Fibroblast of lung (primary cell): ENCODE results near the gene RAB5IF. TPM values are rescaled to one million over a fixed set of nuclear protein-coding genes. Genes with fewer than 3 reads are reported as not detected.
A peak's percentile ranks its signal among the peaks of the same experiment; 100 is the strongest.

Experiments
- DNase-seq, 2 donors: peaks; one replicate each; pipeline versions ENCODE4 v3.0.0 to v3.0.0-alpha.2; 2010; ENCODE audit warnings: low read depth in 2 of 2
- H2AFZ ChIP-seq: 2 replicates; pipeline ENCODE4 v1.5.1; 2012; ENCODE audit warnings: low read length, control low read depth, inconsistent platforms
- H3K27ac ChIP-seq: 2 replicates; pipeline ENCODE4 v1.5.1; 2011; ENCODE audit warnings: low read length, control low read depth; ENCODE audit not compliant: insufficient read depth
- H3K27me3 ChIP-seq: 2 replicates; pipeline ENCODE4 v1.5.1; 2011; ENCODE audit warnings: mild to moderate bottlenecking, low read length; ENCODE audit not compliant: control insufficient read depth, insufficient read depth
- H3K36me3 ChIP-seq: 2 replicates; pipeline ENCODE4 v1.5.1; 2011; ENCODE audit warnings: low read length; ENCODE audit not compliant: control insufficient read depth, insufficient read depth
- H3K4me1 ChIP-seq: 2 replicates; pipeline ENCODE4 v1.5.1; 2011; ENCODE audit warnings: low read length; ENCODE audit not compliant: control insufficient read depth, insufficient read depth; ENCODE audit errors: extremely low read depth
- H3K4me2 ChIP-seq: 2 replicates; pipeline ENCODE4 v1.5.1; 2011; ENCODE audit warnings: low read length, control low read depth; ENCODE audit not compliant: insufficient read depth; ENCODE audit errors: extremely low read depth
- H3K4me3 ChIP-seq, 4 experiments: fragments of 200-600 bp in 1 of 4; sonication (generic) in 1 of 4; replicated peaks in 1 of 4; 2 replicates each; pipeline ENCODE4 v1.5.1; 2011 to 2016; ENCODE audit warnings: low read length in 4 of 4, low read depth in 3 of 4, mild to moderate bottlenecking in 3 of 4, control low read depth in 2 of 4, inconsistent platforms in 1 of 4, mixed read lengths in 1 of 4; ENCODE audit not compliant: insufficient read depth in 1 of 4; ENCODE audit errors: control extremely low read depth in 1 of 4
- H3K79me2 ChIP-seq: 2 replicates; pipeline ENCODE4 v1.5.1; 2012; ENCODE audit warnings: mild to moderate bottlenecking, low read length, inconsistent platforms; ENCODE audit not compliant: control insufficient read depth, insufficient read depth
- H3K9ac ChIP-seq: 2 replicates; pipeline ENCODE4 v1.5.1; 2011; ENCODE audit warnings: mild to moderate bottlenecking, low read length, control low read depth; ENCODE audit not compliant: insufficient read depth
- H3K9me3 ChIP-seq: 2 replicates; pipeline ENCODE4 v1.5.1; 2012; ENCODE audit warnings: low read depth, low read length; ENCODE audit not compliant: control insufficient read depth, insufficient read depth
- H4K20me1 ChIP-seq: 2 replicates; pipeline ENCODE4 v1.5.1; 2011; ENCODE audit warnings: low read length; ENCODE audit not compliant: control insufficient read depth, insufficient read depth; ENCODE audit errors: extremely low read depth
- CTCF ChIP-seq, 2 donors: IDR thresholded peaks in 1 of 2; conservative IDR thresholded peaks in 1 of 2; 1 replicate in 1 of 2; 2 replicates in 1 of 2; pipeline ENCODE4 v1.5.1; 2011 to 2012; ENCODE audit warnings: low read length in 2 of 2, control low read depth in 1 of 2, inconsistent platforms in 1 of 2, low read depth in 1 of 2, mild to moderate bottlenecking in 1 of 2
- EZH2 ChIP-seq: IDR thresholded peaks from 2 replicates; pipeline ENCODE4 v1.5.1; 2012; ENCODE audit warnings: low read length, control low read depth, mild to moderate bottlenecking; ENCODE audit errors: missing control alignments
- polyA plus RNA-seq, 2 donors: library from polyadenylated mRNA; depleted of rRNA in 1 of 2; stranded (reverse) in 1 of 2; unstranded in 1 of 2; fragments of >200 nt; gene quantifications; 2 replicates each; pipeline ENCODE4 v1.2.1, GENCODE V29; 2011 to 2012; ENCODE audit warnings: missing spikeins in 1 of 2
- total RNA-seq: library from RNA; depleted of rRNA; stranded (reverse); fragments of >200 nt; gene quantifications from 2 replicates; pipeline ENCODE4 v1.2.1, GENCODE V29; 2014

Gene RAB5IF
- total and polyA plus RNA-seq, 2 donors (not counting 1 experiment from before 2014, with no cell fraction given) = 58.0 to 104 TPM

- TF ChIP-seq CTCF (conservative IDR thresholded peaks at IDR 0.05 in 1 of 2, IDR thresholded peaks at IDR 0.05 in 1 of 2; ENCODE audit: low read depth in 1 of 2, low read length in 2 of 2) (no peak), EZH2 (no peak)
- H3K4me2 ChIP-seq = no peak overlapping the region
- no peaks in the 10 kb centered on the region for H4K20me1 ChIP-seq
- no peak for DNase-seq
- H3K79me2 ChIP-seq = no peaks in the 10 kb centered on the region
- no peaks in the 10 kb centered on the region for H3K4me1 ChIP-seq
- no peak overlapping the region for H2AFZ ChIP-seq
- H3K9me3 ChIP-seq = no peaks in the 10 kb centered on the region
- H3K4me3 ChIP-seq = no peak overlapping the region
- H3K27me3 ChIP-seq = no peaks in the 10 kb centered on the region
- no peaks in the 10 kb centered on the region for H3K36me3 ChIP-seq
- no peak overlapping the region for H3K27ac ChIP-seq
- H3K9ac ChIP-seq = no peak overlapping the region
Measured at GRCh38 chr20:36624944-36625324, 19.4 kb downstream of the RAB5IF start.

GRCh38 chr20:36628076-36628475, 22.5 kb downstream of the RAB5IF start:
- TF ChIP-seq CTCF (conservative IDR thresholded peaks at IDR 0.05 in 1 of 2, IDR thresholded peaks at IDR 0.05 in 1 of 2; ENCODE audit: low read depth in 1 of 2, low read length in 2 of 2) = no peak
- Histone ChIP-seq H3K27ac (no peak overlapping the region), H3K4me2 (no peak overlapping the region), H2AFZ (no peak overlapping the region), H3K4me1 (no peaks in the 10 kb centered on the region), H3K79me2 (no peaks in the 10 kb centered on the region), H3K4me3 (no peak overlapping the region), H3K9ac (no peak overlapping the region), H3K36me3 (no peaks in the 10 kb centered on the region), H4K20me1 (no peaks in the 10 kb centered on the region), H3K27me3 (no peaks in the 10 kb centered on the region), H3K9me3 (no peaks in the 10 kb centered on the region)
- peak in 1 of 2 donors; percentile 11 for DNase-seq

- Histone ChIP-seq H3K4me1 (no peaks in the 10 kb centered on the region), H3K4me3 (no peak overlapping the region), H3K27ac (no peak overlapping the region), H3K36me3 (no peaks in the 10 kb centered on the region), H3K9me3 (no peaks in the 10 kb centered on the region), H3K79me2 (no peaks in the 10 kb centered on the region), H3K9ac (no peak overlapping the region), H3K27me3 (no peaks in the 10 kb centered on the region), H2AFZ (no peak overlapping the region), H3K4me2 (no peak overlapping the region), H4K20me1 (no peaks in the 10 kb centered on the region)
- DNase-seq = no peak
- TF ChIP-seq EZH2 (no peak), CTCF (conservative IDR thresholded peaks at IDR 0.05 in 1 of 2, IDR thresholded peaks at IDR 0.05 in 1 of 2; ENCODE audit: low read depth in 1 of 2, low read length in 2 of 2) (no peak)
Measured at GRCh38 chr20:36629719-36630681, 24.4 kb downstream of the RAB5IF start.
